Measurements from ENCODE around the gene USP20. TPM values are rescaled to one million over a fixed set of nuclear protein-coding genes. Genes with fewer than 3 reads are reported as not detected.
A peak's percentile ranks its signal among the peaks of the same experiment; 100 is the strongest.

Gene USP20
- total RNA-seq, 4 donors from 2014 or later = 15.8 to 36.3 (median 22.6) TPM

- Histone ChIP-seq H3K27ac (peak overlapping the region; percentile 64 to 75 (median 67)), H3K4me1 (peaks cover 0 to 12% (median 3%) of the 10 kb centered on the region in 4 donors), H3K9me3 (no peaks in the 10 kb centered on the region), H3K27me3 (no peaks in the 10 kb centered on the region), H3K4me3 (no peak overlapping the region), H3K36me3 (peaks cover 0 to 20% (median 0%) of the 10 kb centered on the region in 3 donors)
- TF ChIP-seq CTCF (IDR thresholded peaks at IDR 0.05) (no peak), POLR2A (IDR thresholded peaks at IDR 0.05) (no peak)
- no peak for DNase-seq
Measured at GRCh38 chr9:129868023-129868871, 33.0 kb downstream of the USP20 start.

- Histone ChIP-seq H3K4me3 (peak overlapping the region in 1 of 4 donors; percentile 10), H3K27ac (peak overlapping the region; percentile 65 to 75 (median 68)), H3K36me3 (peaks cover 0 to 28% (median 0%) of the 10 kb centered on the region in 3 donors), H3K4me1 (peaks cover 0 to 12% (median 3%) of the 10 kb centered on the region in 4 donors), H3K27me3 (no peaks in the 10 kb centered on the region), H3K9me3 (no peaks in the 10 kb centered on the region)
- DNase-seq = peak in 2 of 3 donors; percentile 80 to 93
- no peak for TF ChIP-seq POLR2A (IDR thresholded peaks at IDR 0.05)
- TF ChIP-seq CTCF (IDR thresholded peaks at IDR 0.05) = no peak
Measured at GRCh38 chr9:129868872-129869486, 33.7 kb downstream of the USP20 start.

GRCh38 chr9:129869585-129870501 lies 34.6 kb downstream of the USP20 start:
- Histone ChIP-seq H3K9me3 (no peaks in the 10 kb centered on the region), H3K4me1 (peaks cover 0 to 12% (median 3%) of the 10 kb centered on the region in 4 donors), H3K4me3 (peak overlapping the region in 1 of 4 donors; percentile 10), H3K27ac (peak overlapping the region; percentile 65 to 75 (median 68)), H3K27me3 (no peaks in the 10 kb centered on the region), H3K36me3 (peaks cover 0 to 36% (median 0%) of the 10 kb centered on the region in 3 donors)
- no peak for DNase-seq
- TF ChIP-seq CTCF (IDR thresholded peaks at IDR 0.05) (no peak), POLR2A (IDR thresholded peaks at IDR 0.05) (no peak)

GRCh38 chr9:129871046-129871445 lies 35.8 kb downstream of the USP20 start:
- Histone ChIP-seq H3K4me3 (no peak overlapping the region), H3K36me3 (peaks cover 0 to 41% (median 0%) of the 10 kb centered on the region in 3 donors), H3K9me3 (no peaks in the 10 kb centered on the region), H3K4me1 (peaks cover 0 to 12% (median 3%) of the 10 kb centered on the region in 4 donors), H3K27ac (no peak overlapping the region), H3K27me3 (no peaks in the 10 kb centered on the region)
- TF ChIP-seq POLR2A (IDR thresholded peaks at IDR 0.05) = no peak
- TF ChIP-seq CTCF (IDR thresholded peaks at IDR 0.05) = no peak
- no peak for DNase-seq

- Histone ChIP-seq H3K27me3 (no peaks in the 10 kb centered on the region), H3K9me3 (no peaks in the 10 kb centered on the region), H3K4me3 (no peak overlapping the region), H3K27ac (no peak overlapping the region), H3K4me1 (peaks cover 0 to 5% (median 0%) of the 10 kb centered on the region in 4 donors), H3K36me3 (peaks cover 0 to 44% (median 0%) of the 10 kb centered on the region in 3 donors)
- TF ChIP-seq CTCF (IDR thresholded peaks at IDR 0.05) (no peak), POLR2A (IDR thresholded peaks at IDR 0.05) (no peak)
- no peak for DNase-seq
Measured at GRCh38 chr9:129873563-129874190, 38.4 kb downstream of the USP20 start.

Data from Peyer's patch (tissue), 4 donors.